ENCODE data around the gene PRPSAP2. TPM values are rescaled to one million over a fixed set of nuclear protein-coding genes. Genes with fewer than 3 reads are reported as not detected.
"Not testable (repeated sequence)": the region's sequence is repeated elsewhere in the genome, so short reads cannot be mapped to it uniquely, and the experiment has no call there.

Gene PRPSAP2
- polyA plus RNA-seq (2013) = 42.0 TPM

- Histone ChIP-seq H3K9me3 (ENCODE audit: control extremely low read depth in 1 of 5, control insufficient read depth in 4 of 5, insufficient read depth in 2 of 5, low read depth in 1 of 5, low read length in 4 of 5) (no peaks in the 10 kb centered on the region), H3K4me3 (ENCODE audit: control insufficient read depth in 1 of 7, extremely low read depth in 1 of 7, insufficient read depth in 4 of 7, low read depth in 2 of 7, low read length in 6 of 7) (peak within 1 kb of the TSS; percentile 67 to 93 (median 84)), H3K36me3 (ENCODE audit: control insufficient read depth in 4 of 4, insufficient read depth in 4 of 4, low read length in 3 of 4) (no peaks in the 10 kb centered on the region), H3K27me3 (replicated peaks in 2 of 5; ENCODE audit: control insufficient read depth in 4 of 5, insufficient read depth in 5 of 5, low read length in 4 of 5) (no peaks in the 10 kb centered on the region), H3K27ac (ENCODE audit: insufficient read depth in 1 of 2, low read depth in 1 of 2, low read length in 2 of 2, poor library complexity in 1 of 2, severe bottlenecking in 2 of 2) (peak within 1 kb of the TSS; percentile 50 to 83), H3K4me1 (ENCODE audit: control extremely low read depth in 1 of 4, control insufficient read depth in 4 of 4, insufficient read depth in 4 of 4, low read length in 3 of 4) (peaks cover 19 to 33% (median 25%) of the 10 kb centered on the region in 4 experiments)
- CTCF ChIA-PET = interaction anchor here (1.2 kb wide), 1 partner anchor 98 kb away, joined by 3 read pairs; no protein-coding TSS in a partner anchor
- POLR2A ChIA-PET = interaction anchor here (0.6 kb wide), 1 partner anchor 144 kb away, joined by 3 read pairs; no protein-coding TSS in a partner anchor
- WGBS (ENCODE audit: insufficient coverage) = 0% methylated on average over 47 of the region's 58 CpGs
- peak; percentile 93 to 97 (median 96) for DNase-seq
Measured at GRCh38 chr17:18857864-18858566, at the start of gene PRPSAP2. Gene PRPSAP2 (plus strand): TSS chr17:18858131. CDS start chr17:18865834, 7,703 bp downstream.

- DNase-seq; H3K36me3 ChIP-seq (ENCODE audit: control insufficient read depth in 4 of 4, insufficient read depth in 4 of 4, low read length in 3 of 4); H3K4me3 ChIP-seq (ENCODE audit: control insufficient read depth in 1 of 7, extremely low read depth in 1 of 7, insufficient read depth in 4 of 7, low read depth in 2 of 7, low read length in 6 of 7); H3K27ac ChIP-seq (ENCODE audit: insufficient read depth in 1 of 2, low read depth in 1 of 2, low read length in 2 of 2, poor library complexity in 1 of 2, severe bottlenecking in 2 of 2); POLR2A ChIA-PET; H3K9me3 ChIP-seq (ENCODE audit: control extremely low read depth in 1 of 5, control insufficient read depth in 4 of 5, insufficient read depth in 2 of 5, low read depth in 1 of 5, low read length in 4 of 5); CTCF ChIA-PET; H3K27me3 ChIP-seq (replicated peaks in 2 of 5; ENCODE audit: control insufficient read depth in 4 of 5, insufficient read depth in 5 of 5, low read length in 4 of 5): not testable (repeated sequence)
- H3K4me1 ChIP-seq (ENCODE audit: control extremely low read depth in 1 of 4, control insufficient read depth in 4 of 4, insufficient read depth in 4 of 4, low read length in 3 of 4) = peaks cover 2 to 15% (median 7%) of the 10 kb centered on the region in 4 experiments
- no CpG with 5 or more reads among the region's 3 CpGs for whole genome bisulfite sequencing (ENCODE audit: insufficient coverage)
Measured at GRCh38 chr17:18815924-18816323, 42.0 kb upstream of the PRPSAP2 start.

GRCh38 chr17:18816489-18817371, 41.2 kb upstream of the PRPSAP2 start:
- POLR2A ChIA-PET; H3K27ac ChIP-seq (ENCODE audit: insufficient read depth in 1 of 2, low read depth in 1 of 2, low read length in 2 of 2, poor library complexity in 1 of 2, severe bottlenecking in 2 of 2); H3K9me3 ChIP-seq (ENCODE audit: control extremely low read depth in 1 of 5, control insufficient read depth in 4 of 5, insufficient read depth in 2 of 5, low read depth in 1 of 5, low read length in 4 of 5); CTCF ChIA-PET; H3K4me3 ChIP-seq (ENCODE audit: control insufficient read depth in 1 of 7, extremely low read depth in 1 of 7, insufficient read depth in 4 of 7, low read depth in 2 of 7, low read length in 6 of 7); H3K27me3 ChIP-seq (replicated peaks in 2 of 5; ENCODE audit: control insufficient read depth in 4 of 5, insufficient read depth in 5 of 5, low read length in 4 of 5); H3K36me3 ChIP-seq (ENCODE audit: control insufficient read depth in 4 of 4, insufficient read depth in 4 of 4, low read length in 3 of 4): not testable (repeated sequence)
- peak; percentile 68 to 85 (median 83) for DNase-seq
- 100% methylated on average over 1 of the region's 9 CpGs for WGBS (ENCODE audit: insufficient coverage)
- peaks cover 2 to 15% (median 7%) of the 10 kb centered on the region in 4 experiments for H3K4me1 ChIP-seq (ENCODE audit: control extremely low read depth in 1 of 4, control insufficient read depth in 4 of 4, insufficient read depth in 4 of 4, low read length in 3 of 4)

- no CpG with 5 or more reads among the region's 3 CpGs for WGBS (ENCODE audit: insufficient coverage)
- H3K4me1 ChIP-seq (ENCODE audit: control extremely low read depth in 1 of 4, control insufficient read depth in 4 of 4, insufficient read depth in 4 of 4, low read length in 3 of 4) = peaks cover 2 to 15% (median 7%) of the 10 kb centered on the region in 4 experiments
- H3K36me3 ChIP-seq (ENCODE audit: control insufficient read depth in 4 of 4, insufficient read depth in 4 of 4, low read length in 3 of 4); H3K27ac ChIP-seq (ENCODE audit: insufficient read depth in 1 of 2, low read depth in 1 of 2, low read length in 2 of 2, poor library complexity in 1 of 2, severe bottlenecking in 2 of 2); CTCF ChIA-PET; POLR2A ChIA-PET; H3K9me3 ChIP-seq (ENCODE audit: control extremely low read depth in 1 of 5, control insufficient read depth in 4 of 5, insufficient read depth in 2 of 5, low read depth in 1 of 5, low read length in 4 of 5); H3K27me3 ChIP-seq (replicated peaks in 2 of 5; ENCODE audit: control insufficient read depth in 4 of 5, insufficient read depth in 5 of 5, low read length in 4 of 5); H3K4me3 ChIP-seq (ENCODE audit: control insufficient read depth in 1 of 7, extremely low read depth in 1 of 7, insufficient read depth in 4 of 7, low read depth in 2 of 7, low read length in 6 of 7): not testable (repeated sequence)
- DNase-seq = peak in 1 of 3 donors; percentile 4
Measured at GRCh38 chr17:18821430-18821829, 36.5 kb upstream of the PRPSAP2 start.

- H3K4me1 ChIP-seq (ENCODE audit: control extremely low read depth in 1 of 4, control insufficient read depth in 4 of 4, insufficient read depth in 4 of 4, low read length in 3 of 4); H3K27me3 ChIP-seq (replicated peaks in 2 of 5; ENCODE audit: control insufficient read depth in 4 of 5, insufficient read depth in 5 of 5, low read length in 4 of 5); DNase-seq; POLR2A ChIA-PET; CTCF ChIA-PET; H3K4me3 ChIP-seq (ENCODE audit: control insufficient read depth in 1 of 7, extremely low read depth in 1 of 7, insufficient read depth in 4 of 7, low read depth in 2 of 7, low read length in 6 of 7); H3K27ac ChIP-seq (ENCODE audit: insufficient read depth in 1 of 2, low read depth in 1 of 2, low read length in 2 of 2, poor library complexity in 1 of 2, severe bottlenecking in 2 of 2); H3K9me3 ChIP-seq (ENCODE audit: control extremely low read depth in 1 of 5, control insufficient read depth in 4 of 5, insufficient read depth in 2 of 5, low read depth in 1 of 5, low read length in 4 of 5); H3K36me3 ChIP-seq (ENCODE audit: control insufficient read depth in 4 of 4, insufficient read depth in 4 of 4, low read length in 3 of 4): not testable (repeated sequence)
- WGBS (ENCODE audit: insufficient coverage) = no CpG with 5 or more reads among the region's 1 CpG
Measured at GRCh38 chr17:18827613-18828012, 30.3 kb upstream of the PRPSAP2 start.

GRCh38 chr17:18848501-18848900, 9.4 kb upstream of the PRPSAP2 start:
- ChIA-PET CTCF (interaction anchor here (0.6 kb wide), 1 partner anchor 41 kb away, joined by 3 read pairs; no protein-coding TSS in a partner anchor), POLR2A (no interaction called here)
- Histone ChIP-seq H3K4me3 (ENCODE audit: control insufficient read depth in 1 of 7, extremely low read depth in 1 of 7, insufficient read depth in 4 of 7, low read depth in 2 of 7, low read length in 6 of 7) (no peak overlapping the region), H3K9me3 (ENCODE audit: control extremely low read depth in 1 of 5, control insufficient read depth in 4 of 5, insufficient read depth in 2 of 5, low read depth in 1 of 5, low read length in 4 of 5) (no peaks in the 10 kb centered on the region), H3K27me3 (replicated peaks in 2 of 5; ENCODE audit: control insufficient read depth in 4 of 5, insufficient read depth in 5 of 5, low read length in 4 of 5) (no peaks in the 10 kb centered on the region), H3K4me1 (ENCODE audit: control extremely low read depth in 1 of 4, control insufficient read depth in 4 of 4, insufficient read depth in 4 of 4, low read length in 3 of 4) (peaks cover 0 to 4% (median 0%) of the 10 kb centered on the region in 4 experiments), H3K27ac (ENCODE audit: insufficient read depth in 1 of 2, low read depth in 1 of 2, low read length in 2 of 2, poor library complexity in 1 of 2, severe bottlenecking in 2 of 2) (no peak overlapping the region), H3K36me3 (ENCODE audit: control insufficient read depth in 4 of 4, insufficient read depth in 4 of 4, low read length in 3 of 4) (no peaks in the 10 kb centered on the region)
- 95% methylated on average over 6 of the region's 6 CpGs for WGBS (ENCODE audit: insufficient coverage)
- no peak for DNase-seq

GRCh38 chr17:18850679-18851078, 7.3 kb upstream of the PRPSAP2 start:
- POLR2A ChIA-PET = interaction anchor here (0.9 kb wide), 1 partner anchor 102 kb away, joined by 3 read pairs; the partner anchor contains the start of gene SLC5A10
- no peaks in the 10 kb centered on the region for H3K36me3 ChIP-seq (ENCODE audit: control insufficient read depth in 4 of 4, insufficient read depth in 4 of 4, low read length in 3 of 4)
- no peaks in the 10 kb centered on the region for H3K9me3 ChIP-seq (ENCODE audit: control extremely low read depth in 1 of 5, control insufficient read depth in 4 of 5, insufficient read depth in 2 of 5, low read depth in 1 of 5, low read length in 4 of 5)
- peaks cover 0 to 10% (median 4%) of the 10 kb centered on the region in 4 experiments for H3K4me1 ChIP-seq (ENCODE audit: control extremely low read depth in 1 of 4, control insufficient read depth in 4 of 4, insufficient read depth in 4 of 4, low read length in 3 of 4)
- WGBS (ENCODE audit: insufficient coverage) = 100% methylated on average over 1 of the region's 1 CpG
- no peak overlapping the region for H3K4me3 ChIP-seq (ENCODE audit: control insufficient read depth in 1 of 7, extremely low read depth in 1 of 7, insufficient read depth in 4 of 7, low read depth in 2 of 7, low read length in 6 of 7)
- CTCF ChIA-PET = no interaction called here
- H3K27me3 ChIP-seq (replicated peaks in 2 of 5; ENCODE audit: control insufficient read depth in 4 of 5, insufficient read depth in 5 of 5, low read length in 4 of 5) = no peaks in the 10 kb centered on the region
- no peak for DNase-seq
- no peak overlapping the region for H3K27ac ChIP-seq (ENCODE audit: insufficient read depth in 1 of 2, low read depth in 1 of 2, low read length in 2 of 2, poor library complexity in 1 of 2, severe bottlenecking in 2 of 2)
